Heart right ventricle (tissue), 16 donors: ENCODE results near the gene SYTL3. TPM values are rescaled to one million over a fixed set of nuclear protein-coding genes. Genes with fewer than 3 reads are reported as not detected.

Experiments
- ATAC-seq, 8 donors: fragments of 200-7000 bp; cut with Tn5 transposase; one replicate each; pipeline ENCODE4 v1.9.1; 2020; ENCODE audit warnings: mild to moderate bottlenecking in 8 of 8, moderate library complexity in 8 of 8, moderate number of reproducible peaks in 1 of 8
- DNase-seq, 2 donors: peaks; one replicate each; pipeline ENCODE4 v3.0.0-alpha.2; 2020
- H3K27ac ChIP-seq, 10 donors: fragments of 200-600 bp; sonication (generic) in 2 of 10; one replicate each; pipeline versions ENCODE4 v1.5.0 to v1.8.0; 2020 to 2022; ENCODE audit warnings: mild to moderate bottlenecking in 3 of 10
- H3K27me3 ChIP-seq, 7 donors: fragments of 200-600 bp; one replicate each; pipeline ENCODE4 v1.8.0; 2021 to 2022; ENCODE audit warnings: mild to moderate bottlenecking in 2 of 7
- H3K36me3 ChIP-seq, 9 donors: fragments of 200-600 bp; sonication (generic) in 1 of 9; one replicate each; pipeline versions ENCODE4 v1.5.0 to v1.8.0; 2020 to 2022; ENCODE audit warnings: mild to moderate bottlenecking in 2 of 9
- H3K4me1 ChIP-seq, 9 donors: fragments of 200-600 bp; sonication (generic) in 1 of 9; one replicate each; pipeline versions ENCODE4 v1.5.0 to v1.8.0; 2020 to 2022; ENCODE audit warnings: mild to moderate bottlenecking in 4 of 9
- H3K4me3 ChIP-seq, 10 donors: fragments of 200-600 bp; sonication (generic) in 2 of 10; one replicate each; pipeline versions ENCODE4 v1.5.0 to v1.8.0; 2020 to 2022; ENCODE audit warnings: mild to moderate bottlenecking in 7 of 10, moderate library complexity in 2 of 10
- H3K9me3 ChIP-seq, 11 donors: fragments of 200-600 bp in 10 of 11; sonication (generic) in 2 of 11; one replicate each; pipeline versions ENCODE4 v1.5.0 to v1.8.0; 2013 to 2022; ENCODE audit warnings: mild to moderate bottlenecking in 2 of 11, control low read depth in 1 of 11, moderate library complexity in 1 of 11
- WGBS, 2 donors: extraction: QIAGEN DNeasy Blood & Tissue Kit; methylation state at CpG; one replicate each; pipeline ENCODE4 v1.1.7; 2013; ENCODE audit warnings: inconsistent platforms in 1 of 2; 5-methylcytosine and 5-hydroxymethylcytosine counted together
- intact Hi-C, 10 donors: fragments of 100-400 bp; cut with DNase I; formaldehyde crosslinking; loops; one replicate each; pipeline versions ENCODE4 v1.11.1 to v1.14.2; 2022
- polyA plus RNA-seq, 2 donors: library from polyadenylated mRNA; stranded (reverse); fragments of 200-250 nt; gene quantifications; one replicate each; pipeline ENCODE4 v1.2.3, GENCODE V29; 2013
- total RNA-seq, 10 donors: library from RNA; stranded (reverse); fragmentation: NEBNext Ultra II Directional in 3 of 10; extraction: Animal tissue kit (Norgen Biotek cat#: 25700) in 3 of 10; gene quantifications; one replicate each; pipeline versions ENCODE4 v1.2.1 to v1.2.4, GENCODE V29; 2021 to 2023
- TF ChIP-seq, protein P1 (sequence below), 9 donors: fragments of 200-600 bp; sonication (generic) in 2 of 9; IDR thresholded peaks; one replicate each; pipeline versions ENCODE4 v1.5.0 to v1.8.0; 2021 to 2022; ENCODE audit warnings: antibody characterized with exemption in 9 of 9, mild to moderate bottlenecking in 5 of 9, moderate library complexity in 1 of 9
- donor health status: Arrhythmogenic right ventricular cardiomyopathy.
- donor health status: ischemic (EF 13 %, LVEDD 7.1; RV severe dilation, severe dysfunction).
- donor health status: healthy with polysubstance abuse.
- donor health status: DM: no; HTN: yes; CAD: no.
- donor health status: DM: no; HTN: no; CAD: no.
- donor health status: ischemic (EF 25% LVEDD 6.9; RV normal size, moderate dysfunction).
- donor health status: ischemic (EF 25% LVEDD 5.7; RV mildly dilated, moderate dysfunction).
- donor health status: healthy.
- donor health status: DM: yes; HTN: yes; CAD: no.
- donor health status: Ischemic cardiomyopathy.
- donor health status: ischemic (EF 35%, LVEDD 5.7; RV mildly dilated, moderate dysfunction).
- donor health status: nonischemic (EF 11% LVEDD 7.7; RV severe dilation, severe dysfunction).
- donor health status: DM: yes; HTN: yes; CAD: no.
- donor health status: PGD.
- donor health status: ischemic (EF 29% LVEDD 5.4; RV normal size, mild dysfunction).
- donor health status: nonischemic (EF 23%, LVEDD 6.1; RV moderate dilation, normal function).

The SYTL3 gene
- total and polyA plus RNA-seq, 12 donors = 3.6 to 11.9 (median 8.1) TPM

DNA sequence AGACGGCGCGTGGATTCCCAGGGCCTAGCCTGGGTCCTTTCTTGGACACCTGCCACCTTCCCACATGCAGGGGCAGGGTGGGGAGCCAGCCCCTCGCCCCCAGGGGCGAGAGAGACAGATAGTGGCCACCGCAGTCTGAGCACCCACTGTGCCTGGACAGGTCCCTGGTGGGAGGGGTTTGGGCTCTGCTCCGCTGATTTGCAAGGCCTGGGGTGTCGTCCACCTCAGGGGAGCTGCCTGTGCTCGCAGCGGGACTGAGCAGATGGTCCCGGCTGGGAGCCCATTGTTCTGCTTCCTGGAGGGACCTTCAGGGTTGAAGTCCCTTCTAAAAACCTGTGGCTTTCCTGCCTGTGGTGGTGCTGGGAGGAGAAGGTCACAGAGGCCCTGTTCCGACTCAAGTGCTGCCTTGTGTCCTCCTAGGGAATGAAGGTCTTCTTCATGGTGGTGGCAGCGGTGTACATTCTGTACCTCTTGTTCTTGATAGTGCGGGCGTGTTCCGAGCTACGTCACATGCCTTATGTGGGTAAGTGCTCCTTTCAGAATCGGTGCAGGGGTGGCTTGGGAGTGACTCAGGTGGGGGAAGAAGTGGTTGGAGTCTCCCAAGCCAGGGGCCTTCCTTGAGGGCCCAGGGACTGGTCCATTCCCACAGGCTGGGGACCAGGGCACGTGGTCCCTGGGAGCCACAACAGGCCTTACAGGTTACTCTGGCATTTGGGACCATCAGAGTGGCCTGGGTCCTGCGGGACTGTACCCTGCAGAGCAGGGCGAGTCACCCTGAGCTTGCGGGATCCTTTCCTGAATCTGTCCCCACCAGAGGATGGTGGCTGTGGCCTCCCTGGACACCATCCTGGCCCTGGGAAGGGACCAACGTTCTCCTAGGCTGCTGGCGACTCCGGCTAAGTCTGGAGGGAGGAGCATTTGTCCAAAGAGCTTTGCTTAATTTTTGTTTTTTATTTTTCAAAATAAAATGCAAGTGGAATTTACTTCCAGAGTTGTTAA lies 24.9 kb upstream of the SYTL3 start:
- ATAC-seq (no peak), DNase-seq (no peak)
- Histone ChIP-seq H3K27me3 (no peaks in the 10 kb centered on the region), H3K4me3 (no peak overlapping the region), H3K36me3 (peaks cover 0 to 90% (median 11%) of the 10 kb centered on the region in 9 donors), H3K9me3 (no peaks in the 10 kb centered on the region), H3K4me1 (peaks cover 0 to 11% (median 0%) of the 10 kb centered on the region in 9 donors), H3K27ac (no peak overlapping the region)
- intact Hi-C loops = loop anchor here in 3 of 10 donors (10.0 kb wide), 2 partner anchors 60 to 70 kb away; no protein-coding TSS in a partner anchor
- TF ChIP-seq, protein P1, sequence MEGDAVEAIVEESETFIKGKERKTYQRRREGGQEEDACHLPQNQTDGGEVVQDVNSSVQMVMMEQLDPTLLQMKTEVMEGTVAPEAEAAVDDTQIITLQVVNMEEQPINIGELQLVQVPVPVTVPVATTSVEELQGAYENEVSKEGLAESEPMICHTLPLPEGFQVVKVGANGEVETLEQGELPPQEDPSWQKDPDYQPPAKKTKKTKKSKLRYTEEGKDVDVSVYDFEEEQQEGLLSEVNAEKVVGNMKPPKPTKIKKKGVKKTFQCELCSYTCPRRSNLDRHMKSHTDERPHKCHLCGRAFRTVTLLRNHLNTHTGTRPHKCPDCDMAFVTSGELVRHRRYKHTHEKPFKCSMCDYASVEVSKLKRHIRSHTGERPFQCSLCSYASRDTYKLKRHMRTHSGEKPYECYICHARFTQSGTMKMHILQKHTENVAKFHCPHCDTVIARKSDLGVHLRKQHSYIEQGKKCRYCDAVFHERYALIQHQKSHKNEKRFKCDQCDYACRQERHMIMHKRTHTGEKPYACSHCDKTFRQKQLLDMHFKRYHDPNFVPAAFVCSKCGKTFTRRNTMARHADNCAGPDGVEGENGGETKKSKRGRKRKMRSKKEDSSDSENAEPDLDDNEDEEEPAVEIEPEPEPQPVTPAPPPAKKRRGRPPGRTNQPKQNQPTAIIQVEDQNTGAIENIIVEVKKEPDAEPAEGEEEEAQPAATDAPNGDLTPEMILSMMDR (IDR thresholded peaks at IDR 0.05) = no peak
- WGBS, 2 donors = 90 to 94% methylated on average over 25 of the region's 25 CpGs

DNA sequence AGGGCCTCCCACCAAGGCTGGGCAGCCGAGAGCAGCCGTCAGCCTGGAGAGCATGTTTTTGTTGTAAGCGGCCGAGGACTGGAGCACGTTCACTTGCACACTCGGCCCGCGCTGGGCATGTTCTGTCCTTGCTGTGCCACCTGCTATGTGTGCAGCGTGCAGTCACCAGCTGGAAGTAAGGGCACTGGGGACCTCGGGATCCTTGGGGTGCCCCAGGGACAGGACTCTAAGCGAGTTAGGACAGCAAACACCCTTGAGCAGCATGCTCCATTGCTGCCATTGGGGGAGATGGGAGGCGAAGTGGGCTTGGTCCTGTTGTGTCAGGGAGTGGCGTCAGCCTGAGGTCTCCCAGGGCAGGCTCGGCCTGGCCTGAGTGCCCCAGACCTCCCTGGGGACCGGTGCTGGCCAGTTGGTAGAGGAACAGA lies 24.0 kb upstream of the SYTL3 start:
- H3K36me3 ChIP-seq = peaks cover 0 to 89% (median 11%) of the 10 kb centered on the region in 9 donors
- no peak overlapping the region for H3K27ac ChIP-seq
- no peaks in the 10 kb centered on the region for H3K27me3 ChIP-seq
- intact Hi-C loops = loop anchor here in 3 of 10 donors (10.0 kb wide), 2 partner anchors 59 to 69 kb away; no protein-coding TSS in a partner anchor
- ATAC-seq (peak in 3 of 8 donors; percentile 13 to 36 (median 20)), DNase-seq (no peak)
- H3K9me3 ChIP-seq = no peaks in the 10 kb centered on the region
- peaks cover 2 to 16% (median 4%) of the 10 kb centered on the region in 9 donors for H3K4me1 ChIP-seq
- 90 to 91% methylated on average over 15 of the region's 15 CpGs for WGBS, 2 donors
- TF ChIP-seq, protein P1 (IDR thresholded peaks at IDR 0.05) = no peak
- H3K4me3 ChIP-seq = no peak overlapping the region

DNA sequence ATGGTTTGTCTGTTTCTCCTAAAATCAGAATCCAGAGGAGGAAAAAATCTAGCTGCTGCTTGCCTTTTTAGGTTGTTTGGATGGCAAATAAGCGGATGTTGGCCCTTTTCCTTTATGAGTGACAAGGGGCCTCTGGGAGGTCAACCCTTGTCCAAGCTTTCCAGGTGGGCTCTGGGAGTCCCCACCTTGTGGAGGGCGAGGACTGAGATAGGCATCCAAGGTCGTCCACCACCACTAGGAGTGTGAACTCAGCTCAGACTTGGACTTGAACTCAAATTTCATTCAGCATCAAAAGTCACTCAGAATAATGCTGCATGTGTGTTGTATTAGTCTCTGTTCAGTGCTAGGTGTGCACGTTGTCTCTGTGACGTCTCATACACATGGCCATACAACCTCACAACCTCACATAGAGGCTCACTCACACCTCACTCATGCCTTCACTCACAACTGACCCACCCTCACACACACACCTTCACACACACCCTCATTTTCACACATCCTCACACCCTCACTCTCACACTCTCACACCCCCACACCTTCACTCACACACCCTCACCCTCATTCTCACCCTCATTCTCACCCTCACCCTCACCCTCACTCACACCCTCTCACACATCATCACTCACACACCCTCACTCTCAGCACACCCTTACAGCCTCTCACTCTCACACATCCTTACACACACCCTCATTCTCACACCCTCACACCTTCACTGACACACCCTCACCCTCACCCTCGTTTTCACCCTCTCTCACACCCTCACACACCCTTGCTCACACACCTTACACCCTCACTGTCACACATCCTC lies 23.3 kb upstream of the SYTL3 start:
- Histone ChIP-seq H3K4me1 (peaks cover 5 to 22% (median 10%) of the 10 kb centered on the region in 9 donors), H3K4me3 (no peak overlapping the region), H3K9me3 (no peaks in the 10 kb centered on the region), H3K27ac (peak overlapping the region in 1 of 10 donors; percentile 30), H3K27me3 (no peaks in the 10 kb centered on the region), H3K36me3 (peaks cover 0 to 89% (median 9%) of the 10 kb centered on the region in 9 donors)
- TF ChIP-seq, protein P1 (IDR thresholded peaks at IDR 0.05) = no peak
- DNase-seq (no peak), ATAC-seq (no peak)
- intact Hi-C loops = loop anchor here in 3 of 10 donors (10.0 kb wide), 2 partner anchors 58 to 68 kb away; no protein-coding TSS in a partner anchor
- 86 to 92% methylated on average over 6 of the region's 6 CpGs for WGBS, 2 donors
